ENCODE measurements around the gene LIN37. TPM values are rescaled to one million over a fixed set of nuclear protein-coding genes. Genes with fewer than 3 reads are reported as not detected.

LIN37 gene
- total and polyA plus RNA-seq, 2 of the 13 experiments (the other 11 are each of a cell fraction or from before 2014, with no cell fraction given), result 6.3 to 8.7 TPM

DNA sequence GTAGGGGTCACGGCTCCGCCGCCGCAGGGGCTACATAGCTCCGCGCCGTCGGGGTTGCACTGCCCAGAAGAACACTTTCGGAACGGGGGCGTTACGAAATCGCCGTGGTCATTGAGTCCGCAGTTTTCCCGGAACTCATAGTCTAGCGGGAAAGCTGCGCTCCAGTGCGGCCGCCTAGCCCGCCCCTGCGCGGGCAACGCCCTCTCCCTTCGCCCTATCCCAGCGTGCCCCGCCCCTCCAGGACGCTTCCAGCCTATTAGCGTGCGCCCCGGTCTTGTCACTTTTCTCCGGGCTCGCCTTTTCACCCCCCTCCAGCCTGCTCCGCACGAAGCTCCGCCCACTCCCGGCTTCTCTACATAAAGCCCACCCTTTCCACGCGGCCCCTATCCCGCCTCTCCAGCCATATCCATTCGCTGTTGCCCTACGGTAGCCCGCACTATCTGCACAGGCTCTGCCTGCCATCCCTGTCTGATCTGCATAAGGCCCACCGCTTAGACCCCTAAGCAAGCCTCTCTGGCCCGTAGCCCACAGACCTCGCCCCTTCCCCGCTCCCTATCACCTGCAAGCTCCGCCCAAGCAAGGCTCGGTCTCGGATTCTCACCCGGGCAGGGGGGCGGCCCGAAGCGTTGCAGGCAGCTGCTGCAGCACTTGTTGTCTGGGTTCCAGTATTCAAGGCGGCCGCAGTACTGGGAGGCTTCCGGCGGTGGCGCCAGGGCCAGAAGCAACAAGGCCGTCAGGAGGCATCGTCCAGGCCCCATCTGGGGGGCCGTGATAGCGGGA is 7.8 kb upstream of the LIN37 start (continued):
- TF ChIP-seq TEAD2 (CRISPR knock-in tag; IDR thresholded peaks at IDR 0.05), result no peak
- TF ChIP-seq EED (CRISPR knock-in tag; IDR thresholded peaks at IDR 0.05), result no peak
- peak; percentile 54; the same call in 1 of the 2 replicates for TF ChIP-seq ZNF136 (CRISPR knock-in tag; IDR thresholded peaks at IDR 0.05; ENCODE audit: low read depth)
- TF ChIP-seq, protein P1, sequence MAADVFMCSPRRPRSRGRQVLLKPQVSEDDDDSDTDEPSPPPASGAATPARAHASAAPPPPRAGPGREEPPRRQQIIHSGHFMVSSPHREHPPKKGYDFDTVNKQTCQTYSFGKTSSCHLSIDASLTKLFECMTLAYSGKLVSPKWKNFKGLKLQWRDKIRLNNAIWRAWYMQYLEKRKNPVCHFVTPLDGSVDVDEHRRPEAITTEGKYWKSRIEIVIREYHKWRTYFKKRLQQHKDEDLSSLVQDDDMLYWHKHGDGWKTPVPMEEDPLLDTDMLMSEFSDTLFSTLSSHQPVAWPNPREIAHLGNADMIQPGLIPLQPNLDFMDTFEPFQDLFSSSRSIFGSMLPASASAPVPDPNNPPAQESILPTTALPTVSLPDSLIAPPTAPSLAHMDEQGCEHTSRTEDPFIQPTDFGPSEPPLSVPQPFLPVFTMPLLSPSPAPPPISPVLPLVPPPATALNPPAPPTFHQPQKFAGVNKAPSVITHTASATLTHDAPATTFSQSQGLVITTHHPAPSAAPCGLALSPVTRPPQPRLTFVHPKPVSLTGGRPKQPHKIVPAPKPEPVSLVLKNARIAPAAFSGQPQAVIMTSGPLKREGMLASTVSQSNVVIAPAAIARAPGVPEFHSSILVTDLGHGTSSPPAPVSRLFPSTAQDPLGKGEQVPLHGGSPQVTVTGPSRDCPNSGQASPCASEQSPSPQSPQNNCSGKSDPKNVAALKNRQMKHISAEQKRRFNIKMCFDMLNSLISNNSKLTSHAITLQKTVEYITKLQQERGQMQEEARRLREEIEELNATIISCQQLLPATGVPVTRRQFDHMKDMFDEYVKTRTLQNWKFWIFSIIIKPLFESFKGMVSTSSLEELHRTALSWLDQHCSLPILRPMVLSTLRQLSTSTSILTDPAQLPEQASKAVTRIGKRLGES (CRISPR knock-in tag; IDR thresholded peaks at IDR 0.05; ENCODE audit: borderline replicate concordance), result no peak
- TF ChIP-seq, protein P2, sequence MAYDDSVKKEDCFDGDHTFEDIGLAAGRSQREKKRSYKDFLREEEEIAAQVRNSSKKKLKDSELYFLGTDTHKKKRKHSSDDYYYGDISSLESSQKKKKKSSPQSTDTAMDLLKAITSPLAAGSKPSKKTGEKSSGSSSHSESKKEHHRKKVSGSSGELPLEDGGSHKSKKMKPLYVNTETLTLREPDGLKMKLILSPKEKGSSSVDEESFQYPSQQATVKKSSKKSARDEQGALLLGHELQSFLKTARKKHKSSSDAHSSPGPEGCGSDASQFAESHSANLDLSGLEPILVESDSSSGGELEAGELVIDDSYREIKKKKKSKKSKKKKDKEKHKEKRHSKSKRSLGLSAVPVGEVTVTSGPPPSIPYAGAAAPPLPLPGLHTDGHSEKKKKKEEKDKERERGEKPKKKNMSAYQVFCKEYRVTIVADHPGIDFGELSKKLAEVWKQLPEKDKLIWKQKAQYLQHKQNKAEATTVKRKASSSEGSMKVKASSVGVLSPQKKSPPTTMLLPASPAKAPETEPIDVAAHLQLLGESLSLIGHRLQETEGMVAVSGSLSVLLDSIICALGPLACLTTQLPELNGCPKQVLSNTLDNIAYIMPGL (CRISPR knock-in tag; IDR thresholded peaks at IDR 0.05; ENCODE audit: borderline replicate concordance in 1 of 2, low read depth in 1 of 2), result peak; percentile 20 to 67; a peak in 3 of 4 replicates
- peak; percentile 39; the same call in 1 of the 2 replicates for TF ChIP-seq NR2F2 (IDR thresholded peaks at IDR 0.05; ENCODE audit: borderline replicate concordance, low read depth)
- TF ChIP-seq ELF3 (CRISPR knock-in tag; IDR thresholded peaks at IDR 0.05), result peak; percentile 52; the same call in 1 of the 2 replicates
- TF ChIP-seq, protein P3, sequence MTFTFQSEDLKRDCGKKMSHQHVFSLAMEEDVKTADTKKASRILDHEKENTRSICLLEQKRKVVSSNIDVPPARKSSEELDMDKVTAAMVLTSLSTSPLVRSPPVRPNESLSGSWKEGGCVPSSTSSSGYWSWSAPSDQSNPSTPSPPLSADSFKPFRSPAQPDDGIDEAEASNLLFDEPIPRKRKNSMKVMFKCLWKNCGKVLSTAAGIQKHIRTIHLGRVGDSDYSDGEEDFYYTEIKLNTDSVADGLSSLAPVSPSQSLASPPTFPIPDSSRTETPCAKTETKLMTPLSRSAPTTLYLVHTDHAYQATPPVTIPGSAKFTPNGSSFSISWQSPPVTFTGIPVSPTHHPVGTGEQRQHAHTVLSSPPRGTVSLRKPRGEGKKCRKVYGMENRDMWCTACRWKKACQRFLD (CRISPR knock-in tag; IDR thresholded peaks at IDR 0.05; ENCODE audit: borderline replicate concordance), result peak; percentile 37; the same call in 1 of the 2 replicates
- TF ChIP-seq MAF1 (CRISPR knock-in tag; IDR thresholded peaks at IDR 0.05; ENCODE audit: borderline replicate concordance), result no peak
- TF ChIP-seq, protein P4, sequence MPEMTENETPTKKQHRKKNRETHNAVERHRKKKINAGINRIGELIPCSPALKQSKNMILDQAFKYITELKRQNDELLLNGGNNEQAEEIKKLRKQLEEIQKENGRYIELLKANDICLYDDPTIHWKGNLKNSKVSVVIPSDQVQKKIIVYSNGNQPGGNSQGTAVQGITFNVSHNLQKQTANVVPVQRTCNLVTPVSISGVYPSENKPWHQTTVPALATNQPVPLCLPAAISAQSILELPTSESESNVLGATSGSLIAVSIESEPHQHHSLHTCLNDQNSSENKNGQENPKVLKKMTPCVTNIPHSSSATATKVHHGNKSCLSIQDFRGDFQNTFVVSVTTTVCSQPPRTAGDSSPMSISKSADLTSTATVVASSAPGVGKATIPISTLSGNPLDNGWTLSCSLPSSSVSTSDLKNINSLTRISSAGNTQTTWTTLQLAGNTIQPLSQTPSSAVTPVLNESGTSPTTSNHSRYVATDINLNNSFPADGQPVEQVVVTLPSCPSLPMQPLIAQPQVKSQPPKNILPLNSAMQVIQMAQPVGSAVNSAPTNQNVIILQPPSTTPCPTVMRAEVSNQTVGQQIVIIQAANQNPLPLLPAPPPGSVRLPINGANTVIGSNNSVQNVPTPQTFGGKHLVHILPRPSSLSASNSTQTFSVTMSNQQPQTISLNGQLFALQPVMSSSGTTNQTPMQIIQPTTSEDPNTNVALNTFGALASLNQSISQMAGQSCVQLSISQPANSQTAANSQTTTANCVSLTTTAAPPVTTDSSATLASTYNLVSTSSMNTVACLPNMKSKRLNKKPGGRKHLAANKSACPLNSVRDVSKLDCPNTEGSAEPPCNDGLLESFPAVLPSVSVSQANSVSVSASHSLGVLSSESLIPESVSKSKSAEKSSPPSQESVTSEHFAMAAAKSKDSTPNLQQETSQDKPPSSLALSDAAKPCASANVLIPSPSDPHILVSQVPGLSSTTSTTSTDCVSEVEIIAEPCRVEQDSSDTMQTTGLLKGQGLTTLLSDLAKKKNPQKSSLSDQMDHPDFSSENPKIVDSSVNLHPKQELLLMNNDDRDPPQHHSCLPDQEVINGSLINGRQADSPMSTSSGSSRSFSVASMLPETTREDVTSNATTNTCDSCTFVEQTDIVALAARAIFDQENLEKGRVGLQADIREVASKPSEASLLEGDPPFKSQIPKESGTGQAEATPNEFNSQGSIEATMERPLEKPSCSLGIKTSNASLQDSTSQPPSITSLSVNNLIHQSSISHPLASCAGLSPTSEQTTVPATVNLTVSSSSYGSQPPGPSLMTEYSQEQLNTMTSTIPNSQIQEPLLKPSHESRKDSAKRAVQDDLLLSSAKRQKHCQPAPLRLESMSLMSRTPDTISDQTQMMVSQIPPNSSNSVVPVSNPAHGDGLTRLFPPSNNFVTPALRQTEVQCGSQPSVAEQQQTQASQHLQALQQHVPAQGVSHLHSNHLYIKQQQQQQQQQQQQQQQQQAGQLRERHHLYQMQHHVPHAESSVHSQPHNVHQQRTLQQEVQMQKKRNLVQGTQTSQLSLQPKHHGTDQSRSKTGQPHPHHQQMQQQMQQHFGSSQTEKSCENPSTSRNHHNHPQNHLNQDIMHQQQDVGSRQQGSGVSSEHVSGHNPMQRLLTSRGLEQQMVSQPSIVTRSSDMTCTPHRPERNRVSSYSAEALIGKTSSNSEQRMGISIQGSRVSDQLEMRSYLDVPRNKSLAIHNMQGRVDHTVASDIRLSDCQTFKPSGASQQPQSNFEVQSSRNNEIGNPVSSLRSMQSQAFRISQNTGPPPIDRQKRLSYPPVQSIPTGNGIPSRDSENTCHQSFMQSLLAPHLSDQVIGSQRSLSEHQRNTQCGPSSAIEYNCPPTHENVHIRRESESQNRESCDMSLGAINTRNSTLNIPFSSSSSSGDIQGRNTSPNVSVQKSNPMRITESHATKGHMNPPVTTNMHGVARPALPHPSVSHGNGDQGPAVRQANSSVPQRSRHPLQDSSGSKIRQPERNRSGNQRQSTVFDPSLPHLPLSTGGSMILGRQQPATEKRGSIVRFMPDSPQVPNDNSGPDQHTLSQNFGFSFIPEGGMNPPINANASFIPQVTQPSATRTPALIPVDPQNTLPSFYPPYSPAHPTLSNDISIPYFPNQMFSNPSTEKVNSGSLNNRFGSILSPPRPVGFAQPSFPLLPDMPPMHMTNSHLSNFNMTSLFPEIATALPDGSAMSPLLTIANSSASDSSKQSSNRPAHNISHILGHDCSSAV (CRISPR knock-in tag; IDR thresholded peaks at IDR 0.05; ENCODE audit: borderline replicate concordance), result no peak
- TF ChIP-seq ZNF296 (CRISPR knock-in tag; conservative IDR thresholded peaks at IDR 0.05), result no peak
- TF ChIP-seq KLF12 (CRISPR knock-in tag; IDR thresholded peaks at IDR 0.05; ENCODE audit: borderline replicate concordance), result 0 out of 2 replicates have a peak, but pooled peaks have one; percentile 9
